Left ventricle myocardium inferior (tissue), 1 donor: Measurements from ENCODE around the gene OAT. TPM values are rescaled to one million over a fixed set of nuclear protein-coding genes. Genes with fewer than 3 reads are reported as not detected.
A peak's percentile ranks its signal among the peaks of the same experiment; 100 is the strongest.

Experiments
- DNase-seq: peaks from one replicate; pipeline ENCODE4 v3.0.0-alpha.2; 2020
- H3K27ac ChIP-seq: fragments of 200-600 bp; replicated peaks from 2 replicates; pipeline ENCODE4 v1.8.0; 2021
- H3K27me3 ChIP-seq: fragments of 200-600 bp; 2 replicates; pipeline ENCODE4 v1.8.0; 2021; ENCODE audit warnings: low read depth
- H3K36me3 ChIP-seq: fragments of 200-600 bp; 2 replicates; pipeline ENCODE4 v1.8.0; 2021
- H3K4me1 ChIP-seq: fragments of 200-600 bp; 2 replicates; pipeline ENCODE4 v1.8.0; 2021
- H3K4me3 ChIP-seq: fragments of 200-600 bp; 2 replicates; pipeline ENCODE4 v1.8.0; 2021; ENCODE audit warnings: mild to moderate bottlenecking, moderate library complexity
- H3K9me3 ChIP-seq: fragments of 200-600 bp; replicated peaks from 2 replicates; pipeline ENCODE4 v1.8.0; 2021
- CTCF ChIP-seq: fragments of 200-600 bp; IDR thresholded peaks from 2 replicates; pipeline ENCODE4 v1.8.0; 2021; ENCODE audit warnings: antibody characterized with exemption, mild to moderate bottlenecking, borderline replicate concordance
- intact Hi-C: fragments of 100-400 bp; cut with micrococcal nuclease; formaldehyde crosslinking; loops from one replicate; pipeline ENCODE4 v1.11.0; 2022
- total RNA-seq: library from RNA; stranded (reverse); fragmentation: NEBNext Ultra II Directional; extraction: Animal tissue kit (Norgen Biotek cat#: 25700); gene quantifications from one replicate; pipeline ENCODE4 v1.2.1, GENCODE V29; 2021
- donor health status: DM: no; HTN: yes; CAD: no; lungs with severe emphysema.

OAT gene
- total RNA-seq, 1 donor from 2014 or later = 24.3 TPM

- Histone ChIP-seq H3K4me1 (peaks cover 32% of the 10 kb centered on the region), H3K36me3 (no peaks in the 10 kb centered on the region), H3K9me3 (no peaks in the 10 kb centered on the region), H3K27ac (no peak overlapping the region), H3K27me3 (peaks cover 100% of the 10 kb centered on the region), H3K4me3 (no peak overlapping the region)
- intact Hi-C loops = no loop called here
- no peak for TF ChIP-seq CTCF
- no peak for DNase-seq
Measured at GRCh38 chr10:124450783-124451057, 32.0 kb upstream of the OAT start.

DNA sequence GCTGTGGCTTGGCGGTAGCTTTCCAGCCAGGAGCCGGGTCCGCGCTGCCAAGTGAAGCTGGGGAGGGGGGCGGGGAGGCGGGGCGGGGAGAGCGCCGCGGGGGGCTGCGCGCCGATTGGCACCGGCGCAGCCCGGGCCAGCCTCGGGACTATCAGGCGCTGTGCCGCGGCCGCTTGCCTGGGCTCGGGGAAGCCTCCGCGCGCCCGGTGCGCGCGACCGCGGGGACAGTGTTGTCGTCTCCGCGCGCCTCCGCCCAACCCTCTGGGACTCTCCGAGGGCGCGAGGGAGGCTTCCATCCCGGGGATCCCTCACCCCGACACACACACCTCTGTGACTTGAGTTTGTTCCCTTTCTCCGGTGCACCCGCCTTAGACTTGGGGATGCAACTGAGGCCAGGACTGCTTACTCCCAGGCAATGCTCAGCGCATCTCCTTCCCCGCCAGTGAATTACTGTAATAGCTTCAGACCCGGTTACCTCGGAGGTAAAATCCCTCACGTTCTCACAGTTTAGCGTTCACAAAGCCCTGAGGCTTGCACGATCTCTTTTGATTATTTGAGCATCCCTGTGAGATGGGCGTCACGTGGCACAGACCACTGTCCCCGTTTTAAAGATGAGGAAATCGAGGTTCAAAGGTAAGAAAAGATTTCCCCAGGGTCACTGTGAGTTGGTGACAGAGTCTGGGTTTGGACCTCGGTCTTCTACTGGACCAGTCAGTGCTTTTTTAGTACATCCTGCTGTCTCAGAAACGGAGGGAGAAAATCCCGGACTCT, 31.5 kb upstream of the OAT start, which contains the start of gene NKX1-2:
Gene NKX1-2 (minus strand): TSS at position 24 of the 771 bp plus-strand sequence. CDS start 92 bp downstream, outside the sequence.
- peak within 1 kb of the TSS; percentile 54 for H3K4me3 ChIP-seq
- no peak for DNase-seq
- H3K36me3 ChIP-seq = no peaks in the 10 kb centered on the region
- H3K4me1 ChIP-seq = peaks cover 32% of the 10 kb centered on the region
- no peak within 1 kb of the TSS for H3K27ac ChIP-seq
- intact Hi-C loops = no loop called here
- TF ChIP-seq CTCF = no peak
- H3K27me3 ChIP-seq = peaks cover 100% of the 10 kb centered on the region
- no peaks in the 10 kb centered on the region for H3K9me3 ChIP-seq

GRCh38 chr10:124449170-124450011, 30.7 kb upstream of the OAT start:
- intact Hi-C loops = no loop called here
- no peak overlapping the region for H3K27ac ChIP-seq
- H3K36me3 ChIP-seq = no peaks in the 10 kb centered on the region
- no peaks in the 10 kb centered on the region for H3K9me3 ChIP-seq
- H3K4me1 ChIP-seq = peaks cover 32% of the 10 kb centered on the region
- TF ChIP-seq CTCF = no peak
- peaks cover 100% of the 10 kb centered on the region for H3K27me3 ChIP-seq
- H3K4me3 ChIP-seq = peak overlapping the region; percentile 54
- DNase-seq = no peak

GRCh38 chr10:124448696-124449169, 30.0 kb upstream of the OAT start:
- Histone ChIP-seq H3K4me1 (peaks cover 32% of the 10 kb centered on the region), H3K4me3 (peak overlapping the region; percentile 54), H3K9me3 (no peaks in the 10 kb centered on the region), H3K27ac (no peak overlapping the region), H3K36me3 (no peaks in the 10 kb centered on the region), H3K27me3 (peaks cover 100% of the 10 kb centered on the region)
- intact Hi-C loops = no loop called here
- no peak for DNase-seq
- TF ChIP-seq CTCF = no peak

GRCh38 chr10:124447751-124448466, 29.2 kb upstream of the OAT start:
- no peak for DNase-seq
- intact Hi-C loops = no loop called here
- TF ChIP-seq CTCF = no peak
- Histone ChIP-seq H3K27me3 (peaks cover 100% of the 10 kb centered on the region), H3K36me3 (no peaks in the 10 kb centered on the region), H3K4me1 (peaks cover 32% of the 10 kb centered on the region), H3K9me3 (no peaks in the 10 kb centered on the region), H3K4me3 (peak overlapping the region; percentile 54), H3K27ac (no peak overlapping the region)
